Adrenal gland (tissue), 12 donors: ENCODE measurements around the gene PRPF19. TPM values are rescaled to one million over a fixed set of nuclear protein-coding genes. Genes with fewer than 3 reads are reported as not detected.

ENCODE experiments used
- DNase-seq, 7 donors: peaks; one replicate each; pipeline ENCODE4 v3.0.0-alpha.2; 2019 to 2020
- H3K27ac ChIP-seq, 5 donors: fragments of 200-600 bp; sonication (generic) in 4 of 5; 1 replicate in 3 of 5; 2 replicates in 2 of 5; pipeline versions ENCODE4 v1.5.1 to v1.8.0; 2016 to 2020; ENCODE audit warnings: mild to moderate bottlenecking in 1 of 5
- H3K27me3 ChIP-seq: fragments of 200-600 bp; 2 replicates; pipeline ENCODE4 v1.8.0; 2021
- H3K36me3 ChIP-seq, 2 donors: fragments of 200-600 bp; replicated peaks in 1 of 2; 1 replicate in 1 of 2; 2 replicates in 1 of 2; pipeline versions ENCODE4 v1.5.1 to v1.8.0; 2018 to 2022
- H3K4me1 ChIP-seq, 2 donors: fragments of 200-600 bp; replicated peaks in 1 of 2; 1 replicate in 1 of 2; 2 replicates in 1 of 2; pipeline versions ENCODE4 v1.5.1 to v1.8.0; 2018 to 2021
- H3K4me3 ChIP-seq, 4 donors: fragments of 200-600 bp; sonication (generic) in 3 of 4; one replicate each; pipeline ENCODE4 v1.5.1; 2016 to 2018
- H3K9me3 ChIP-seq, 3 donors: fragments of 200-600 bp; sonication (generic) in 1 of 3; replicated peaks in 1 of 3; 1 replicate in 2 of 3; 2 replicates in 1 of 3; pipeline versions ENCODE4 v1.5.1 to v1.8.0; 2016 to 2021
- POLR2A ChIP-seq, 2 donors: fragments of 450-650 bp; IDR thresholded peaks; one replicate each; pipeline ENCODE4 v1.6.1; 2017; ENCODE audit warnings: antibody characterized with exemption in 2 of 2, mild to moderate bottlenecking in 2 of 2, moderate library complexity in 1 of 2
- WGBS, 4 donors: extraction: QIAGEN DNeasy Blood & Tissue Kit in 2 of 4; methylation state at CpG; one replicate each; pipeline versions ENCODE4 v1.1.5 to v1.1.7; 2013 to 2017; 5-methylcytosine and 5-hydroxymethylcytosine counted together
- intact Hi-C, 2 donors: fragments of 100-400 bp; cut with DNase I; formaldehyde crosslinking; loops; one replicate each; pipeline versions ENCODE4 v1.14.1 to v1.15.0; 2022 to 2023
- polyA plus RNA-seq, 3 donors: library from polyadenylated mRNA; stranded (reverse); fragments of 200-250 nt in 2 of 3; fragments of 350-450 nt in 1 of 3; fragmentation: Illumina TruSeq in 1 of 3; extraction: RNeasy Lipid Tissue Mini Kit (QIAGEN cat#74804) in 1 of 3; gene quantifications; one replicate each; pipeline ENCODE4 v1.2.3, GENCODE V29; 2013 to 2014
- total RNA-seq, 9 donors: library from RNA; depleted of rRNA in 4 of 9; stranded (reverse); fragments of >200 nt in 4 of 9; fragments of 120-200 nt in 1 of 9; fragmentation: NEBNext Ultra II Directional in 1 of 9; extraction: Animal tissue kit (Norgen Biotek cat#: 25700) in 1 of 9; gene quantifications; one replicate each; pipeline versions ENCODE4 v1.1.0 to v1.2.4, GENCODE V29; 2013 to 2023
- TF ChIP-seq, protein P1 (sequence below), 6 experiments: fragments of 450-650 bp in 4 of 6; fragments of 200-600 bp in 2 of 6; sonication (generic) in 1 of 6; IDR thresholded peaks; 1 replicate in 5 of 6; 2 replicates in 1 of 6; pipeline versions ENCODE4 v1.5.1 to v1.8.0; 2016 to 2021; ENCODE audit warnings: antibody characterized with exemption in 6 of 6, mild to moderate bottlenecking in 2 of 6, moderate library complexity in 1 of 6
- donor health status: healthy with polysubstance abuse.
- donor health status: Bipolar disorder and iron deficiency.
- donor health status: DM: yes; HTN: yes; CAD: no.
- donor health status: DM: no; HTN: no; CAD: no.
- donor health status: DM: no; HTN: no; CAD: no.
- donor health status: DM: yes; HTN: yes; CAD: no.

Gene PRPF19
- total and polyA plus RNA-seq, 12 donors: 45.5 to 129 (median 100.0) TPM

DNA sequence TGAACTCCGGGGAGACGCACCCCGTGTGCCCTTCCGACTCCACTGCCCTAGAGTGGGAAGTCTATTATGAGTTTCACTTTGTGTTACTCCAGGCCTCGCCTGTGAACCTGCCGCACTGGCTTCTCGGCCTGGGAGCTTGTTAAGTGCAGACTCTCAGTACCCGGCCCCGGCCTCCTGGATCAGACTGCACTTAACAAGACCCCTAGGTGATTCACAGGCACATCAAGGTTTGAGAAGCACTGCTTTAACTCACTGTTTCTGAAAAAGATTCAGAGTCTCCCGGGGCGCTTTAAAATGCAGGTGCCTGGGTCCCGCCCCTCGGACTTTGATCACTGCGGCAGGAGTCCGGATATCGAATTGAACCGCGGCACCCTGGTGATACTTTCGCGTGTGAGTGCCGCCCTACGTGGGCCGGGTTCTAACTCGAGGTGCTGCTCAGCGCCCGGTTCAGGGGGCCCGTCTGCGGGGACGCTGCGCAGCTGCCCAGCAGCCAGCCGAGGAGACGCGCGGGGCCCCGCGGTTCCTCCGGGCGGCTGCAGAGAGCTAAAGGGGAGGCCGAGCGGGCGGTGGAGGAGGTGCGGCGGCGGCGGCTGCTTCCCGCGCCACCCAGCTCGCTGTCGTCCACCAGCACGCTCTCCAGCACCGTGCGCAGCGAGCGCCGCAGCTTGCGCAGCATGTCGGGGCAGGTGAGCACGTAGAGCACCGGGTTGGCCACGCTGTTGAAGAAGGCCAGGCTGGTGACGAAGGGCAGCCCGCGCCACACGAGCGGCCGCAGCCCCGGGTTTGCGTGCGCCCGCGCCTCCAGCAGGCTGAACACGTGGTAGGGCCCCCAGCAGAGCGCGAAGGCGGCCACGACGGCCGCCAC is 54.0 kb downstream of the PRPF19 start:
- H3K36me3 ChIP-seq: peaks cover 0 to 39% of the 10 kb centered on the region in 2 donors
- H3K4me3 ChIP-seq: no peak overlapping the region
- 71 to 82% (median 78%) methylated on average over 44 to 78 of the region's 78 CpGs for WGBS, 4 donors
- DNase-seq: no peak
- intact Hi-C loops: no loop called here
- no peak overlapping the region for H3K27ac ChIP-seq
- H3K4me1 ChIP-seq: no peaks in the 10 kb centered on the region
- no peaks in the 10 kb centered on the region for H3K27me3 ChIP-seq
- H3K9me3 ChIP-seq: no peaks in the 10 kb centered on the region
- TF ChIP-seq, protein P1, sequence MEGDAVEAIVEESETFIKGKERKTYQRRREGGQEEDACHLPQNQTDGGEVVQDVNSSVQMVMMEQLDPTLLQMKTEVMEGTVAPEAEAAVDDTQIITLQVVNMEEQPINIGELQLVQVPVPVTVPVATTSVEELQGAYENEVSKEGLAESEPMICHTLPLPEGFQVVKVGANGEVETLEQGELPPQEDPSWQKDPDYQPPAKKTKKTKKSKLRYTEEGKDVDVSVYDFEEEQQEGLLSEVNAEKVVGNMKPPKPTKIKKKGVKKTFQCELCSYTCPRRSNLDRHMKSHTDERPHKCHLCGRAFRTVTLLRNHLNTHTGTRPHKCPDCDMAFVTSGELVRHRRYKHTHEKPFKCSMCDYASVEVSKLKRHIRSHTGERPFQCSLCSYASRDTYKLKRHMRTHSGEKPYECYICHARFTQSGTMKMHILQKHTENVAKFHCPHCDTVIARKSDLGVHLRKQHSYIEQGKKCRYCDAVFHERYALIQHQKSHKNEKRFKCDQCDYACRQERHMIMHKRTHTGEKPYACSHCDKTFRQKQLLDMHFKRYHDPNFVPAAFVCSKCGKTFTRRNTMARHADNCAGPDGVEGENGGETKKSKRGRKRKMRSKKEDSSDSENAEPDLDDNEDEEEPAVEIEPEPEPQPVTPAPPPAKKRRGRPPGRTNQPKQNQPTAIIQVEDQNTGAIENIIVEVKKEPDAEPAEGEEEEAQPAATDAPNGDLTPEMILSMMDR (IDR thresholded peaks at IDR 0.05): no peak
- TF ChIP-seq POLR2A (IDR thresholded peaks at IDR 0.05): no peak

DNA sequence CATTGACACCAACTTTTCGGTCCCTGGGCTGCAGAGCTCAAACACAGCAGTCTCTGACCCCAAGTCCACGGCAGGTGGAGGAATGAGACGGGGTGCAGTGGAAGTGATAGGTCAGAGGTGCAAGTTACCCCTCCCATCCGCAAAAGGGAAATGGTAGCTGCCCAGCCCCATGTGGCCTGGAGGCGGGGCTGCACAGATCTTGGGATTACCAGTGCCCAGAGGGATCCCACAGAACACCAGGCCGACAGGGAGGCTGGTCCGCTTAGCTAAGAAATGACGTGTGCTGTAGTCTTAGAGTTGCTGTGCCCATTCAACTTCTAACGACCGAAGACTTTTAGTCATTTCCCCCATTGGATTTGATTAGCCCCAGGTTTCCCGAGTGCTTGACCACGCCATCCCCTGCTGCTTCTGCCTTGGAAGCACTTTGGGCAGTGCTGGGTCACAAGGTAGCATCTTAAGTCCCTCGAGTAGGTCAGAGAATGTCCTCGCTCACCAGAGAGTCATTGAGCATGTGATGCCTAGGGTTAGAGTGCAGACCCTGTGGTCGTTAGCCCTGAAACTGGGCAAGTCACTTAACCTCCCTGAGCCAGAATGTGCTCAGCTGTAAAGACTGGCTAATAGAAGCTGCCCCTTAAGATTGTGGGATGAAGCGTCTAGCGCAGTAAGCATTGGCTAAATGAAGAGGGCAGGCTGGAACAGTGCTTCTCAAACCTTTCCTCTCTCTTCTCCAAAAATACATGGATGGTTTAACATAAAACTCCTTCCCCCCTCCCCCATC is 54.9 kb downstream of the PRPF19 start:
- TF ChIP-seq, protein P1 (IDR thresholded peaks at IDR 0.05): no peak
- Histone ChIP-seq H3K9me3 (no peaks in the 10 kb centered on the region), H3K36me3 (peaks cover 0 to 39% of the 10 kb centered on the region in 2 donors)

DNA sequence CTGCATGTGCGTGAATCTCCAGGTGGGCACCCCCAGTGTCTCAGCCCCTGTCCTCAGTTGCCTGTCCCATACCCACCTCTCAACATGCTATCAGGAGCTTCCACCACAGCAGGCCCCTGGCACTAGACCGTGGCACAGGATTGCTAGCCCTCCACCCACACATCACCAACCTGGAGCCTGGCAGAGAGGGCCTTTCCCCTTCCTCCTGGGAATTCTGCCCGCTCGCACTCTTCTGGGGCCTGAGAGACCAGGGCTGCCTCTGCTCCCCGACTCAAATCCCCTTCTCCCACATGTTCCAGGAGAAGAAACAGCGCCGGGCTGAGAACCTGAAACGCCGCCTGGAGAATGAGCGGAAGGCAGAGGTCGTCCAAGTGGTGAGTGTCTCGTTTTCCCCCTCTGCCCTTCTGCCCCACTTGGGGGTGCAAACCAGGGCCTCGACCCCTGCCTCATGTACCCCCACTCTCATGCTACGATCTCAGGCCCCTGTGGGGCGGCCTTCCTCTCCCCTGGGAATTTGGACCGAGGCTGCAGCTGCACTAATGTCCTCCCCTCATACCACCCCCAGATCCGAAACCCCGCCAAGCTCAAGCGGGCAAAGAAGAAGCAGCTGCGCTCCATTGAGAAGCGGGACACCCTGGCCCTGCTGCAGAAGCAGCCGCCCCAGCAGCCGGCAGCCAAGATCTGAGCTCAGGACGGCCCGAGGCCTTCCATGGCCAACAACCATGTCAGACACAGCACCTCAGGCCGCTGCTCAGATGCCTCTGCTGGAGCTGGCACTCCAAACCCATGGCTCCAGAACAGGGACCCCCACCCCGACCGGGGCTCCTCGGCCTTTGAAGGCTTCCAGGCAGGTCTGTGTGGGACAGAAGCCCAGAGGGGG is 56.5 kb downstream of the PRPF19 start:
- 89 to 94% (median 91%) methylated on average over 20 to 29 of the region's 29 CpGs for WGBS, 4 donors
- Histone ChIP-seq H3K4me3 (no peak overlapping the region), H3K27ac (no peak overlapping the region), H3K4me1 (peaks cover 0 to 5% of the 10 kb centered on the region in 2 donors), H3K36me3 (peaks cover 0 to 39% of the 10 kb centered on the region in 2 donors), H3K27me3 (no peaks in the 10 kb centered on the region), H3K9me3 (no peaks in the 10 kb centered on the region)
- intact Hi-C loops: no loop called here
- no peak for DNase-seq
- TF ChIP-seq, protein P1 (IDR thresholded peaks at IDR 0.05): no peak
- no peak for TF ChIP-seq POLR2A (IDR thresholded peaks at IDR 0.05)

More for the DNA sequence above, 54.9 kb downstream of the PRPF19 start:
- DNase-seq: no peak
- Histone ChIP-seq H3K4me1 (no peaks in the 10 kb centered on the region), H3K27me3 (no peaks in the 10 kb centered on the region), H3K4me3 (no peak overlapping the region), H3K27ac (no peak overlapping the region)
- intact Hi-C loops: no loop called here
- 90 to 94% (median 94%) methylated on average over 14 to 17 of the region's 17 CpGs for WGBS, 4 donors
